ENCODE measurements around the gene LRP1. TPM values are rescaled to one million over a fixed set of nuclear protein-coding genes. Genes with fewer than 3 reads are reported as not detected.

Gene LRP1
- total and polyA plus RNA-seq, 2 of the 4 experiments (the other 2 are of a cell fraction), result 73.1 to 142 TPM

DNA sequence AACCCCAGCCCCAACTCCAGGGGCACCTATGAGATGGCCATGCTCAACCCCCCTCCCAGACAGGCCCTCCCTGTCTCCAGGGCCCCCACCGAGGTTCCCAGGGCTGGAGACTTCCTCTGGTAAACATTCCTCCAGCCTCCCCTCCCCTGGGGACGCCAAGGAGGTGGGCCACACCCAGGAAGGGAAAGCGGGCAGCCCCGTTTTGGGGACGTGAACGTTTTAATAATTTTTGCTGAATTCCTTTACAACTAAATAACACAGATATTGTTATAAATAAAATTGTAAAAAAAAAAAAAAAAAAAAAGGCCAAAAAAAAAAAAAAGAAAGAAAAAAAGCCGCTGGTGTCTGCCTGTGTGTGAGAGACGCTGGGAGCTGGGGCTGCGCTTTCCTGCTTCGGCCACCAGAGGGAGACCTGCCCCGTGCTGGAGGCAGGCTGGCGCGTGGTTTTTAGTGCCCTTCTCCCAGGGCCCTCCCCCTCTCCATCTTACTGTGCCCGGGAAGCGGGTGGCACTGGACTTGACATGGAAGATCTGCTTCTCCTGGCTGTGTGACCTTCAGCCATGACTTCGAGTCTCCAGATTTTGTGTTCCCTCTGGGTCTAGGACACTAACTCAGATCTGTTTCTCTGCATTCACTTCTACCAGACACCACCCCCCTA is 84.9 kb downstream of the LRP1 start:
- Histone ChIP-seq H3K9me1 (ENCODE audit: insufficient read depth, low read length) (no peaks in the 10 kb centered on the region), H3K27me3 (ENCODE audit: control insufficient read depth, insufficient read depth, low read length) (peaks cover 33% of the 10 kb centered on the region), H3K14ac (replicated peaks; ENCODE audit: low read depth, low read length) (no peak overlapping the region), H3K4me2 (ENCODE audit: low read depth, low read length) (no peak overlapping the region), H2BK20ac (ENCODE audit: low read depth, low read length) (no peak overlapping the region), H2AK9ac (replicated peaks; ENCODE audit: low read depth, low read length, poor library complexity) (peak overlapping the region; percentile 73), H3K4me1 (ENCODE audit: control insufficient read depth, insufficient read depth, low read length) (peaks cover 7% of the 10 kb centered on the region), H4K8ac (ENCODE audit: low read depth in 2 of 2, low read length in 2 of 2) (no peak overlapping the region), H3K56ac (ENCODE audit: extremely low read depth, insufficient read depth, low read length) (no peak overlapping the region), H2AFZ (replicated peaks; ENCODE audit: low read length, poor library complexity) (peak overlapping the region; percentile 47), H4K20me1 (ENCODE audit: insufficient read depth, low read length) (peaks cover 60% of the 10 kb centered on the region), H3K4me3 (ENCODE audit: insufficient read depth, low read depth, low read length) (no peak overlapping the region), H3K4ac (ENCODE audit: low read depth, low read length) (no peak overlapping the region), H3K36me3 (ENCODE audit: control insufficient read depth, insufficient read depth, low read length) (peaks cover 56% of the 10 kb centered on the region), H3K9ac (ENCODE audit: low read depth, low read length) (no peak overlapping the region), H3K79me1 (ENCODE audit: low read depth in 1 of 2, low read length in 2 of 2) (peaks cover 0 to 7% of the 10 kb centered on the region in 2 experiments; a peak in 1 of 4 replicates), H2BK15ac (ENCODE audit: low read depth, low read length) (no peak overlapping the region), H3K27ac (ENCODE audit: insufficient read depth, low read length) (no peak overlapping the region), H3K9me3 (ENCODE audit: control insufficient read depth, insufficient read depth, low read length) (no peaks in the 10 kb centered on the region), H4K5ac (ENCODE audit: low read depth, low read length) (no peak overlapping the region), H3K23ac (ENCODE audit: low read depth, low read length) (no peak overlapping the region), H2BK120ac (ENCODE audit: low read depth, low read length) (no peak overlapping the region), H4K91ac (ENCODE audit: insufficient read depth, low read depth, low read length) (no peak overlapping the region), H2AK5ac (ENCODE audit: low read depth, low read length) (0 out of 2 replicates have a peak overlapping the region, but pooled peaks have one; percentile 49), H3K18ac (ENCODE audit: low read depth, low read length) (no peak overlapping the region), H2BK5ac (ENCODE audit: low read depth, low read length, poor library complexity, severe bottlenecking) (no peak overlapping the region)
- CTCF ChIA-PET, result interaction anchor here (0.6 to 3.5 kb wide), 4 partner anchors 17 to 205 kb away, joined by 3 to 25 read pairs (median 12); partner anchors contain the start of gene SHMT2
- DNase-seq, result peak; percentile 81
- in situ Hi-C loops (cut with MboI; ENCODE audit: low sequenced_read_pairs) (no loop called here), dilution Hi-C loops (cut with HindIII; ENCODE audit: low sequenced_read_pairs, unreplicated experiment) (no loop called here), intact Hi-C loops (cut with micrococcal nuclease) (loop anchor here (1.0 kb wide), 2 partner anchors 26 to 30 kb away; no protein-coding TSS in a partner anchor)
- ATAC-seq (ENCODE audit: low read depth), result peak; percentile 72
- 14% methylated on average over 2 of the region's 16 CpGs; no CpG with 5 or more reads in 1 of the 2 experiments for WGBS, 2 experiments (ENCODE audit: extremely low coverage in 2 of 2, insufficient read length in 1 of 2)
- BruUV-seq (replicated peaks), result no TSS peak
- POLR2A ChIA-PET (ENCODE audit: unreplicated experiment), result interaction anchor here (0.5 to 0.7 kb wide), 3 partner anchors 22 to 66 kb away, joined by 5 to 12 read pairs (median 9); no protein-coding TSS in a partner anchor
- TF ChIP-seq RFX5 (IDR thresholded peaks at IDR 0.05; ENCODE audit: low read depth, low read length) (no peak), POLR2A (IDR thresholded peaks at IDR 0.05; ENCODE audit: low read depth, low read length) (peak; percentile 30; the same call in 1 of the 2 replicates), CTCF (conservative IDR thresholded peaks at IDR 0.05; ENCODE audit: low read depth, low read length) (peak; percentile 96), FOS (IDR thresholded peaks at IDR 0.05; ENCODE audit: low read depth, low read length) (no peak), RAD21 (IDR thresholded peaks at IDR 0.05; ENCODE audit: low read length) (peak; percentile 89), ELK1 (IDR thresholded peaks at IDR 0.05; ENCODE audit: borderline replicate concordance, low read depth, low read length) (no peak), NFE2L2 (IDR thresholded peaks at IDR 0.05; ENCODE audit: low read depth, low read length) (no peak), MAZ (IDR thresholded peaks at IDR 0.05; ENCODE audit: borderline replicate concordance, low read depth, low read length) (peak; percentile 67; the same call in 1 of the 2 replicates), RCOR1 (IDR thresholded peaks at IDR 0.05; ENCODE audit: insufficient replicate concordance, low read length) (no peak), CHD1 (IDR thresholded peaks at IDR 0.05; ENCODE audit: low read depth, low read length) (no peak; the same call in 1 of the 2 replicates), SMC3 (IDR thresholded peaks at IDR 0.05; ENCODE audit: low read depth, low read length) (peak; percentile 88), BHLHE40 (IDR thresholded peaks at IDR 0.05; ENCODE audit: low read depth, low read length) (peak; percentile 28; the same call in 1 of the 2 replicates), MAFK (IDR thresholded peaks at IDR 0.05; ENCODE audit: low read depth, low read length) (no peak), MXI1 (IDR thresholded peaks at IDR 0.05; ENCODE audit: borderline replicate concordance, low read depth, low read length) (peak; percentile 79), CEBPB (IDR thresholded peaks at IDR 0.05; ENCODE audit: low read depth, low read length) (no peak)

Measured in IMR-90 (cell line).